Measurements from ENCODE around the gene DOK6. TPM values are rescaled to one million over a fixed set of nuclear protein-coding genes. Genes with fewer than 3 reads are reported as not detected.

Gene DOK6
- total and polyA plus RNA-seq, 2 donors (not counting 1 experiment from before 2014, with no cell fraction given), result not detected

DNA sequence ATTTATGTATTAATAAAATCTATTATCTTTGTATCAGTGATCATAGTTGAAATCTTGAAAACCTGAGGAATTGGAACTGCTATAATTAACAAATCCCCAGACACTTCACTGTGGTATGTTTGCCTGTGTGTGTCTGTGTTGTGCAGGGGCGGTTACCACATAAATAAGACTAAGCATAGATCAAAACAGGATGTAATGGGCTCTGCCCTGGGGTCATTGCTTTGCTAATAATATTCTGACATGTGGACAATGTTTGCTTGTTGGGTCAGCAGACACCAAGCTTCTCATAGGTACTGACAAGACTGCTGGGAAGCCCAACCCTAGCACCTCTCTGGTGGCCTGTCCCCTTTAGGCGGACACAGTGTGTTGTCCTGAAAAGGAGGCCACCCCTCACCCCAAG is 35.8 kb upstream of the DOK6 start:
- no peaks in the 10 kb centered on the region for H3K9me3 Mint-ChIP-seq (ENCODE audit: insufficient read depth)
- no peak overlapping the region for H3K27ac Mint-ChIP-seq
- intact Hi-C loops (cut with micrococcal nuclease), result no loop called here
- Histone ChIP-seq H3K4me3 (ENCODE audit: control extremely low read depth in 1 of 5, extremely low read depth in 1 of 5, insufficient read depth in 1 of 5, low read depth in 2 of 5, low read length in 4 of 5) (no peak overlapping the region), H3K4me1 (ENCODE audit: control insufficient read depth in 2 of 2, insufficient read depth in 2 of 2, low read length in 2 of 2) (no peaks in the 10 kb centered on the region), H3K9ac (ENCODE audit: low read length) (no peak overlapping the region), H3K9me3 (ENCODE audit: control extremely low read depth in 1 of 3, control insufficient read depth in 2 of 3, insufficient read depth in 1 of 3, low read length in 2 of 3) (peaks cover 0 to 8% (median 0%) of the 10 kb centered on the region in 3 donors), H2AFZ (ENCODE audit: insufficient read depth, low read depth, low read length, poor library complexity, severe bottlenecking) (no peak overlapping the region), H3K4me2 (replicated peaks; ENCODE audit: low read depth, low read length, poor library complexity, severe bottlenecking) (no peak overlapping the region), H3K79me2 (ENCODE audit: control insufficient read depth, insufficient read depth, low read length) (no peaks in the 10 kb centered on the region), H3K27me3 (replicated peaks in 1 of 4; ENCODE audit: control extremely low read depth in 1 of 4, control insufficient read depth in 3 of 4, insufficient read depth in 4 of 4, low read length in 3 of 4) (no peaks in the 10 kb centered on the region), H3K27ac (ENCODE audit: low read length in 2 of 2) (no peak overlapping the region), H4K20me1 (ENCODE audit: control insufficient read depth, insufficient read depth, low read length, poor library complexity, severe bottlenecking) (no peaks in the 10 kb centered on the region), H3K36me3 (replicated peaks in 1 of 2; ENCODE audit: control extremely low read depth in 1 of 2, control insufficient read depth in 1 of 2, extremely low read depth in 1 of 2, insufficient read depth in 2 of 2, low read length in 1 of 2) (no peaks in the 10 kb centered on the region)
- no peaks in the 10 kb centered on the region for H3K27me3 Mint-ChIP-seq
- TF ChIP-seq, protein P1, sequence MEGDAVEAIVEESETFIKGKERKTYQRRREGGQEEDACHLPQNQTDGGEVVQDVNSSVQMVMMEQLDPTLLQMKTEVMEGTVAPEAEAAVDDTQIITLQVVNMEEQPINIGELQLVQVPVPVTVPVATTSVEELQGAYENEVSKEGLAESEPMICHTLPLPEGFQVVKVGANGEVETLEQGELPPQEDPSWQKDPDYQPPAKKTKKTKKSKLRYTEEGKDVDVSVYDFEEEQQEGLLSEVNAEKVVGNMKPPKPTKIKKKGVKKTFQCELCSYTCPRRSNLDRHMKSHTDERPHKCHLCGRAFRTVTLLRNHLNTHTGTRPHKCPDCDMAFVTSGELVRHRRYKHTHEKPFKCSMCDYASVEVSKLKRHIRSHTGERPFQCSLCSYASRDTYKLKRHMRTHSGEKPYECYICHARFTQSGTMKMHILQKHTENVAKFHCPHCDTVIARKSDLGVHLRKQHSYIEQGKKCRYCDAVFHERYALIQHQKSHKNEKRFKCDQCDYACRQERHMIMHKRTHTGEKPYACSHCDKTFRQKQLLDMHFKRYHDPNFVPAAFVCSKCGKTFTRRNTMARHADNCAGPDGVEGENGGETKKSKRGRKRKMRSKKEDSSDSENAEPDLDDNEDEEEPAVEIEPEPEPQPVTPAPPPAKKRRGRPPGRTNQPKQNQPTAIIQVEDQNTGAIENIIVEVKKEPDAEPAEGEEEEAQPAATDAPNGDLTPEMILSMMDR (IDR thresholded peaks at IDR 0.05), result no peak
- TF ChIP-seq EZH2 (IDR thresholded peaks at IDR 0.05; ENCODE audit: borderline replicate concordance, insufficient read depth, low read depth, low read length, poor library complexity, severe bottlenecking), result no peak
- ChIA-PET CTCF (no interaction called here), POLR2A (no interaction called here)
- 71% methylated on average over 1 of the region's 2 CpGs for WGBS (ENCODE audit: insufficient coverage)
- no peak for ATAC-seq (ENCODE audit: low read depth)
- DNase-seq, result no peak
- H3K4me3 Mint-ChIP-seq, result no peak overlapping the region
- no peaks in the 10 kb centered on the region for H3K4me1 Mint-ChIP-seq

DNA sequence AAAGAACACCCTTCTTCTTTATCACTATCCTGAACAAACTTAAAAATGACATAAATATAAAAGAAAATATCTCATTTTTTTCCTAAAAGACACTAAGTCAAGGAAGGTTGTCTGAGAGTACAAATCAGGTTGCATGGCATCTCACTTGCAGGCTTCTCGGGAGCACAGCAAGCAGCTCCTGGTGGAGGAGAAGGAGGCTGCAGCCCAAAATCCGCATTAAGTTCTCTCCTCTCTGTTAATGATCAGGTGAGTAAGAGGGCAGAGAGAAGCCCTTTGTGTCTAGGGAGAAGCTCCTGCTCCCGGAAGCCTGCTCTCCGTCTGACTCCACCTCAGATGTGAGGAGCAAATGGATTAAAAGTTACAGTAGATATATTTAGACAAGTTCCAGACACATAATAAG is 35.0 kb upstream of the DOK6 start:
- ChIA-PET CTCF (no interaction called here), POLR2A (no interaction called here)
- Mint-ChIP-seq H3K27me3 (no peaks in the 10 kb centered on the region), H3K4me1 (no peaks in the 10 kb centered on the region), H3K27ac (no peak overlapping the region), H3K9me3 (ENCODE audit: insufficient read depth) (no peaks in the 10 kb centered on the region), H3K4me3 (no peak overlapping the region)
- no peak overlapping the region for H3K4me3 ChIP-seq (ENCODE audit: control extremely low read depth in 1 of 5, extremely low read depth in 1 of 5, insufficient read depth in 1 of 5, low read depth in 2 of 5, low read length in 4 of 5)
- DNase-seq, result no peak
- no peak overlapping the region for H3K9ac ChIP-seq (ENCODE audit: low read length)
- no peak overlapping the region for H3K4me2 ChIP-seq (replicated peaks; ENCODE audit: low read depth, low read length, poor library complexity, severe bottlenecking)
- no peaks in the 10 kb centered on the region for H3K27me3 ChIP-seq (replicated peaks in 1 of 4; ENCODE audit: control extremely low read depth in 1 of 4, control insufficient read depth in 3 of 4, insufficient read depth in 4 of 4, low read length in 3 of 4)
- H4K20me1 ChIP-seq (ENCODE audit: control insufficient read depth, insufficient read depth, low read length, poor library complexity, severe bottlenecking), result no peaks in the 10 kb centered on the region
- intact Hi-C loops (cut with micrococcal nuclease), result no loop called here
- TF ChIP-seq, protein P1 (IDR thresholded peaks at IDR 0.05), result no peak
- no peak for TF ChIP-seq EZH2 (IDR thresholded peaks at IDR 0.05; ENCODE audit: borderline replicate concordance, insufficient read depth, low read depth, low read length, poor library complexity, severe bottlenecking)
- H3K9me3 ChIP-seq (ENCODE audit: control extremely low read depth in 1 of 3, control insufficient read depth in 2 of 3, insufficient read depth in 1 of 3, low read length in 2 of 3), result peaks cover 0 to 4% (median 0%) of the 10 kb centered on the region in 3 donors
- ATAC-seq (ENCODE audit: low read depth), result no peak
- no peak overlapping the region for H3K27ac ChIP-seq (ENCODE audit: low read length in 2 of 2)
- no peaks in the 10 kb centered on the region for H3K36me3 ChIP-seq (replicated peaks in 1 of 2; ENCODE audit: control extremely low read depth in 1 of 2, control insufficient read depth in 1 of 2, extremely low read depth in 1 of 2, insufficient read depth in 2 of 2, low read length in 1 of 2)
- 100% methylated on average over 1 of the region's 4 CpGs for WGBS (ENCODE audit: insufficient coverage)
- no peaks in the 10 kb centered on the region for H3K79me2 ChIP-seq (ENCODE audit: control insufficient read depth, insufficient read depth, low read length)
- H2AFZ ChIP-seq (ENCODE audit: insufficient read depth, low read depth, low read length, poor library complexity, severe bottlenecking), result no peak overlapping the region
- H3K4me1 ChIP-seq (ENCODE audit: control insufficient read depth in 2 of 2, insufficient read depth in 2 of 2, low read length in 2 of 2), result no peaks in the 10 kb centered on the region

All from B cell (primary cell).